Activated CD8-positive, alpha-beta memory T cell treated with anti-CD3 and anti-CD28 coated beads for 4 hours (primary cell): ENCODE measurements around the gene VSTM2L.

ENCODE experiments used
- DNase-seq, 2 donors: peaks; one replicate each; pipeline ENCODE4 v3.0.0-alpha.2; 2020; ENCODE audit warnings: low read depth in 2 of 2

Gene VSTM2L

DNA sequence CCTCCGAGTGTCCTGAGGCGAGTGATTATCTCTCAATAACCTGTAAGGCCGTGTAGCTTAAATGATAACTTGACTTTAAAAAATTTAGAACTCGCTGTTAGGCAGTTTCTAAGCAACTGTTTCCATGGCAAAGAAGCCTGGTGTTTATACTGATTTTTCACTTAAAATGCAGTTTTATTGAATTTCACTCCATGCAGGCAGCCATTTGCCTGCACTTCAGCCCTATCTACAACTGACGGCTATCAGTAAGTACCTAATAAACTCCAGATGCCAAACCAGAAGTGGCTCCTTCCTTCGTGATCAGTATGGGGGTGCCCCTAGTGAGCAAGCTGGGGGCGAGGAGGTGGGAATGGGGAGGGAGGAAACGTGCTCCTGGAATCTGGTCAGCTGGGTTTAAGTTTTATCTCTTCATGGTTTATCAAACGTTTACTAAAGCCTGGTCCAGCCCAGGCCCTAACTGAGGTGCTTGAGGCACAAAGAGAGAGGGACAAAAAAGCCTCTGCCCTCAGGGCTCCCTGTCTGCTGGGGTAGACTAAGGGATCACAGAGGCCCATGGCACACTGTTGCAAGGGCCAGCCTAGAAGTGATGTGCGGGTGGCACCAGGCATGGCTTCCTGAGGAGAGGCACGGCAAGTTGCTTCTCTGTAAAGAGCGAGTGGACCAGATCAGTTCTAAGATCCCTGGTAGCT, 84.8 kb downstream of the VSTM2L start:
- no peak for DNase-seq

DNA sequence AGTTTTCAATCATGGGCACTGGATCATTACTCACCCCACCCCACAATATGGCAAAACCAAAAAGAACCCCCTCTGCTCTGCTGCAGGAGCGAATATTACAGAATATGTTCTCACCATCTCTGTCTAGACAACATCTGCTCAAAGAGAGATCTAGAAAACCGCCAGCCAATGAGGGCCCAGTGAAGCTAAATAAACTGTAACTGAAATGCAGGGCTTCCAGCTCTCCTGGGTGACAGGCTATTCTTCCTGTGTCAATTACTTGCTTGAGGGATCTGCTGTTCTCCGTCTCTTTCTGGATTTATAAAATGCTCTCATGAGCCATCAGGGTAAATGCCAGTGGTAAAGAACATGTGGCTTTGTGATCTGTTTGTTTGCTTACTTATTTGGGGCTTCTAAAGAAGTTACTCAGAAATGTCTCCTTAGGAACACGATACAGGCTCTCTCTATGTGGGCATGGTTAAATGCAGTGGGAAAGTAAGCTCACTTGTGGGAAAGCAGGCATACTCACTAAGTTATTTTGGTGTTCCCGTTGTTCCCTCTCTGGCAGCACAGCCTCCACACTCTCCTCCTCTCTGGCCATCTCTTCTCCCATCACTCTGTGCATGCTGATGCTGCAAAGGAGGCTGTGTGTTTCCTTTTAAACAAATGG, 85.5 kb downstream of the VSTM2L start:
- DNase-seq: no peak

DNA sequence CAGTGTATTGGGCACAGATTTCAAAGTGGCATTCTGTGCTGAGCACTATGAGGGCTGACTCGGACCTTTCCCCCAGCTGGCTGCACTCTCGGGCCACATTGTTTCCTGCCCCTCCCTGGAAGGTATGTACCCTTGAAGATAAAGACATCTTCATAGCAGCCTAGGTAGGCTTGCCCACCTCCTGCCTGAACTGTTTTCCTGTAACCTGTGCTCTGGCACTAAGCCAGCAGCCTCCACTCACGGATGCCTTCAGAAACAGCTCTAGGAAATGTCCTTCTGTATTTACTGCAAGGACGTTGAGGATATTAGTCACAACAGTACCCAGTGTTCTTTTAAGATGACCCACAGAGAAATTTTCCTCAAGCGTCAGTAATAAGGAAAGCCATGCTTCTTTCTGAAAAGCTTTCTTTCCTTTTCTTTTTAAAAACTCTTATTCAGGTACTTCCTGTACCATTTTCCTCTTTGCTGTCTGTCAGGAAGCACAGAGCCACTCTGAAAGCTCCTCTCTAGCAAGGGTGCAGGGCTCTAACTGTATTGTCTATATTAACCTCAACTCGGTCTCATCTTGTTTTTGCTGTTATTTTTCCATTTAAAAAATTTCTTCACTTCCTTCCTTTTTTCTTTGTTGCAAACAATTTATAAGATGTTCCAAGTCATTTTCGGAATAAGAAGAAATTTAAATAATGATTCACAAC, 86.8 kb downstream of the VSTM2L start:
- no peak for DNase-seq

DNA sequence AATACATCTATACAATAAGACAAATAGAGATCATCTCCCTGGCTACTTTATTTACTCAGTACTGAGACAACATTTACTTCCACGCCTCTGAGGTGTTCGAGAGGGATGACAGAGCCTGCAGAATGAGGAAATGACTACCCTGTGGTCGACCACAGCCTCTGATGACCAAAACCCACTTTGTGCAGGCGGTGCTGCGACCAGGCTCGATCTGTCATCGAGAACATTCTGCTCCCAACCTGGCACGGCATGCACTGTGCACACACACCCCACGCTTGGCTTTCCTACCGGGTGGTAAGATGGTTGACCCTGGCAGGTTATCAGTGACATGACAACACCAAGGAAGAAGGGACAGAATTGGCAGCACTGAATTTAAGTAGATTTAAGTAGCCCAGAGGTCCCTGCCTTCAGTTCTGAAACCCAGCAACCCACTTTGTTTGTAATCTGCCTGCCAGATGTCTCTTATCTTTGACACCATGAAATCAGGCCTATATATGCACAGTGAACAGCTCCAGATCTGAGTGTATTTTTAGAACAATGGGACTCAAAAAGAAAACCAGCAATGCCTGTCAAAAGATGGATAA, 87.7 kb downstream of the VSTM2L start:
- peak; percentile 29 to 36 for DNase-seq

DNA sequence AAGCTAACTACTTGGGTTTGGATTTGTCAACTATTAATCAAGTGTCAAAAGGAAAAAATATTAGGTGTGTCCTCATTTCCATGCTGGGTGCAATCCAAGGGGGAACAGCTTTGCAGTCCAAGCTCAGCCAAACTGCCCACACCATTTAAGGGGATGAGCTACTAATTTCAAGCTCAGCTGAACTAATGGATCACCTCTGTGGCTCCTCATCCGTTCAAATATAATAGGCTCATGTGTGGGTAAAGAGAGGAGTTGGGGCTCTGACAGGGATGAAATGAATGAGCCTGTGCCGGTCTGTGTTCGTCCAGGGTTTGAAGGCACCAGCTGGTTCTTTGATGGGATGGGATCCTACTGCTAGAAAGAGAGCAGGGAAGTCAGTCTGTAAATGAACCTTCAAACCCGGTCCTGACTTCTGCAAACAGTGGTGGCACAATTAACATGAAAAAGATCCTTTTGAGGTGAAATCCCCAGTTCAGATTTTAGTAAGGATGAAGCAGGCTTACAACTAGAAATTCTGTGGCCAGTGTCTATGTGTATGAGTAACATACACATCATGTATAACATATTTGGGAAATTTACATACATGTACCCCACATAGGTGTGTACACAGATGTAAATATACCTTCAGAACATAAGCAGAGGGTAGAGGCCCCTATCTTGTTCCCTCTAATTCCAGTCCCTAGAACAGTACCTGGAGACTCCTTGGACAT, 88.4 kb downstream of the VSTM2L start:
- DNase-seq: no peak

DNA sequence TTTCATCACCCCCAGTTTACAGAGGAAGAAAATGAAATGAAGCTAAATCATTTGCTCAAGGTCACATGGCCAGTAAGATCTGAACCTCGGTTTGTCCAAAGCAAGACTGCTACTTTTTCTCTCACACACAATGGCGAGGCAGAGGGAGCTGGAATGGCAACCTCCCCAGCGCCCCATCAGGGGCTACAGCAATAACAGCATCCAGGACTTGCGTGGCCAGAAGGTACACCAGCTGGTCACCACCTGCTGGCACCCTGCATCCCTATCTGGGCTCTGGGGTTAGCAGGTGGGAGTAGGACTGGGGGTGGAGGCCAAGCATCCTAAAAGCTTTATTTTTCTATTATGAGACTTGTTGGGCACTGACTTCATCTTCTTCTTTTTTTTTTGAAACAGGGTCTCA, 89.0 kb downstream of the VSTM2L start:
- no peak for DNase-seq

DNA sequence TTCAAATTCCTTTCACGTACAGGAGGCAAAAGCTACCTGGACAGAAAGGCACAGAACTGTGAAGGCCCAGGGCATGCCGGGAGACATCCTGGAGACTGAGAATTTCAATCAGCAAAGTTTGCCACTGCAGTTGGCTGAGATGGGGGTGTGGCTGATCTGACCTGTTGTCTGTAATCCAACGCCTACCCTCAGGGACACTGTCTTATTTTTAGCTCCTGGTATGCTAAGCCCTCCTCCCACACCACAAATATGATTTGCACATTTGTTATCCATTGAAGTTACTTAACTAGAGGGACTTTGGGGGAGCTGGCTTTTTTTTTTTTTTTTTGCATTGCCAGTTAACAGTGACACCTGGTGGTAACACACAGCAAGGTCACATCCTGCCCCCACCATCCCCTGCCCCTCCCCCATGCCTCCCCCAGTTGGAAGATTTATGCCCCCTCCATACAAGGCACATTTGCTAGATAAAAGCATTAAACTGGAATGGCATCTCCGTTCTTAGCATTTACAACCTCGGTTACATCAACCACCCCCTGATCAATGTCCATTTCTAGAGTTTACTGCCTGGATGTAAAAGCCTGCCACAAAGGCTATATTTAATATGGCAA, 90.0 kb downstream of the VSTM2L start:
- DNase-seq: no peak

DNA sequence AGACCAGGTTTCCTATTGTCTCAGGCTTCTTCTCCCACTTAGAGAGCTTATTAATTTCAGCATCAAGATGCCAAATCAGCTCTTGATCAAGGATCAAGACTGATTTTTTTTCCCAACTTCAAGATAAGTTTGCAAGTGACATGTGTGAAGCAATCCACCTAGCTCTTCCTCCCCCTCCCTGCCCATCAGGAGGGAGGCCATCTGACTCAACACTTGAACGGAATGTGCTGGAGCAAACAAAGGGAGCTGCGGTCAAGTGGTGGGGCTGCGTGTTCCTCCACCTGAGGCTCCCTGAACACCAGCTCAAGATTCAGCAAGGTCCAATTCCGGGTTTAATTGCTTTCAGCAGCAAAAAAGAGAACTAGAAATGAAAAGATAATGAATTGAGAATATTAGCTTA, 91.6 kb downstream of the VSTM2L start:
- no peak for DNase-seq
